IMR-90 (cell line): ENCODE measurements around the gene CDC42BPG. TPM values are rescaled to one million over a fixed set of nuclear protein-coding genes. Genes with fewer than 3 reads are reported as not detected.
A peak's percentile ranks its signal among the peaks of the same experiment; 100 is the strongest.

Source experiments
- ATAC-seq: fragments of 200-7000 bp; cut with Tn5 transposase; 2 replicates; pipeline ENCODE4 v1.9.1; 2020; ENCODE audit warnings: low read depth, mild to moderate bottlenecking, moderate library complexity
- BruUV-seq: library from RNA; stranded (reverse); fragments of 400-500 nt; replicated peaks from 2 replicates; lab custom pipeline; 2021; lab: Mats Ljungman, UMichigan
- CTCF ChIA-PET: fragments of 300-600 bp; formaldehyde crosslinking; extraction: SDS; loops from one replicate; lab custom pipeline; 2021; ENCODE audit warnings: antibody characterized with exemption; lab: Yijun Ruan, JAX
- POLR2A ChIA-PET: fragments of 300-600 bp; sonication (Branson Sonifier 250); formaldehyde crosslinking; loops from one replicate; lab custom pipeline; 2022; ENCODE audit warnings: antibody characterized with exemption; ENCODE audit not compliant: unreplicated experiment; lab: Charles Lee
- DNase-seq: peaks from one replicate; pipeline ENCODE4 v3.0.0; 2013
- H2AFZ ChIP-seq: replicated peaks from 2 replicates; pipeline ENCODE3; 2013; ENCODE audit warnings: low read length, mild to moderate bottlenecking; ENCODE audit not compliant: poor library complexity
- H2AK5ac ChIP-seq: 2 replicates; pipeline ENCODE4 v1.6.1; 2013; ENCODE audit warnings: low read depth, low read length, inconsistent platforms
- H2AK9ac ChIP-seq: replicated peaks from 2 replicates; pipeline ENCODE3; 2013; ENCODE audit warnings: mild to moderate bottlenecking, low read depth, low read length, moderate library complexity; ENCODE audit not compliant: poor library complexity
- H2BK120ac ChIP-seq: 2 replicates; pipeline ENCODE4 v1.6.1; 2013; ENCODE audit warnings: low read depth, low read length, inconsistent platforms
- H2BK15ac ChIP-seq: 3 replicates; pipeline ENCODE4 v1.6.1; 2013; ENCODE audit warnings: low read depth, low read length, inconsistent platforms
- H2BK20ac ChIP-seq: 2 replicates; pipeline ENCODE4 v1.6.1; 2013; ENCODE audit warnings: low read depth, mild to moderate bottlenecking, inconsistent platforms, low read length, moderate library complexity
- H2BK5ac ChIP-seq: 2 replicates; pipeline ENCODE4 v1.6.1; 2013; ENCODE audit warnings: mild to moderate bottlenecking, low read depth, low read length, inconsistent platforms; ENCODE audit not compliant: poor library complexity, severe bottlenecking
- H3K14ac ChIP-seq: replicated peaks from 2 replicates; pipeline ENCODE4 v1.6.1; 2013; ENCODE audit warnings: low read depth, low read length, inconsistent platforms
- H3K18ac ChIP-seq: 2 replicates; pipeline ENCODE4 v1.6.1; 2013; ENCODE audit warnings: low read depth, low read length, control low read depth
- H3K23ac ChIP-seq: 2 replicates; pipeline ENCODE4 v1.6.1; 2013; ENCODE audit warnings: low read depth, low read length, inconsistent platforms
- H3K27ac ChIP-seq: 2 replicates; pipeline ENCODE4 v1.5.1; 2013; ENCODE audit warnings: mild to moderate bottlenecking, control low read depth, low read length; ENCODE audit not compliant: insufficient read depth
- H3K27me3 ChIP-seq: 2 replicates; pipeline ENCODE4 v1.6.1; 2013; ENCODE audit warnings: low read length; ENCODE audit not compliant: control insufficient read depth, insufficient read depth
- H3K36me3 ChIP-seq: 2 replicates; pipeline ENCODE4 v1.6.1; 2013; ENCODE audit warnings: low read length, mixed read lengths; ENCODE audit not compliant: control insufficient read depth, insufficient read depth
- H3K4ac ChIP-seq: 2 replicates; pipeline ENCODE4 v1.6.1; 2013; ENCODE audit warnings: low read depth, low read length, inconsistent platforms
- H3K4me1 ChIP-seq: 2 replicates; pipeline ENCODE4 v1.6.1; 2013; ENCODE audit warnings: low read length, mixed read lengths; ENCODE audit not compliant: control insufficient read depth, insufficient read depth
- H3K4me2 ChIP-seq: 2 replicates; pipeline ENCODE4 v1.6.1; 2013; ENCODE audit warnings: low read depth, mild to moderate bottlenecking, control low read depth, low read length, moderate library complexity
- H3K4me3 ChIP-seq: 2 replicates; pipeline ENCODE4 v1.5.1; 2013; ENCODE audit warnings: low read depth, mild to moderate bottlenecking, control low read depth, low read length, moderate library complexity; ENCODE audit not compliant: insufficient read depth
- H3K56ac ChIP-seq: 2 replicates; pipeline ENCODE4 v1.6.1; 2013; ENCODE audit warnings: low read length, inconsistent platforms; ENCODE audit not compliant: insufficient read depth; ENCODE audit errors: extremely low read depth
- H3K79me1 ChIP-seq, 2 experiments: 2 replicates each; pipeline ENCODE4 v1.6.1; 2013; ENCODE audit warnings: low read length in 2 of 2, inconsistent platforms in 1 of 2, low read depth in 1 of 2
- H3K9ac ChIP-seq: 2 replicates; pipeline ENCODE4 v1.6.1; 2013; ENCODE audit warnings: low read depth, low read length, control low read depth
- H3K9me1 ChIP-seq: 2 replicates; pipeline ENCODE4 v1.6.1; 2013; ENCODE audit warnings: low read length, inconsistent platforms; ENCODE audit not compliant: insufficient read depth
- H3K9me3 ChIP-seq: 2 replicates; pipeline ENCODE4 v1.6.1; 2013; ENCODE audit warnings: low read length; ENCODE audit not compliant: control insufficient read depth, insufficient read depth
- H4K20me1 ChIP-seq: 2 replicates; pipeline ENCODE4 v1.6.1; 2013; ENCODE audit warnings: low read length, inconsistent platforms; ENCODE audit not compliant: insufficient read depth
- H4K5ac ChIP-seq: 2 replicates; pipeline ENCODE4 v1.6.1; 2013; ENCODE audit warnings: mild to moderate bottlenecking, low read depth, low read length, control low read depth
- H4K8ac ChIP-seq, 2 experiments: 2 replicates each; pipeline ENCODE4 v1.6.1; 2013; ENCODE audit warnings: low read depth in 2 of 2, low read length in 2 of 2, control low read depth in 1 of 2, inconsistent platforms in 1 of 2
- H4K91ac ChIP-seq: 2 replicates; pipeline ENCODE4 v1.6.1; 2013; ENCODE audit warnings: low read depth, low read length, inconsistent platforms; ENCODE audit not compliant: insufficient read depth
- RFX5 ChIP-seq: IDR thresholded peaks from 2 replicates; pipeline ENCODE4 v1.8.0; 2012; ENCODE audit warnings: low read depth, mild to moderate bottlenecking, low read length, moderate library complexity
- USF2 ChIP-seq: fragments of 150-350 bp; IDR thresholded peaks from 2 replicates; pipeline ENCODE4 v1.6.1; 2017; ENCODE audit warnings: mild to moderate bottlenecking, antibody characterized with exemption, low read length, low read depth
- WGBS, 2 experiments: methylation state at CpG; one replicate each; pipeline versions ENCODE4 v1.1.5 to v1.1.7; 2013; ENCODE audit warnings: missing lambda C conversion rate in 2 of 2; ENCODE audit not compliant: insufficient read length in 1 of 2; ENCODE audit errors: extremely low coverage in 2 of 2; 5-methylcytosine and 5-hydroxymethylcytosine counted together
- dilution Hi-C: fragments of 300-500 bp; cut with HindIII; formaldehyde crosslinking; loops from one replicate; pipeline ENCODE4 v1.14.3; 2018; ENCODE audit warnings: low sequenced_read_pairs; ENCODE audit not compliant: unreplicated experiment
- in situ Hi-C: fragments of 300-500 bp; cut with MboI; formaldehyde crosslinking; loops from 3 replicates; pipeline ENCODE4 v1.14.3; 2019; ENCODE audit warnings: low sequenced_read_pairs, inconsistent platforms, mixed read lengths
- intact Hi-C: fragments of 100-400 bp; cut with micrococcal nuclease; formaldehyde crosslinking; loops from 2 replicates; pipeline ENCODE4 v1.10.0; 2022
- polyA plus RNA-seq, 3 experiments: library from polyadenylated mRNA; depleted of rRNA; stranded (reverse); fragments of >200 nt; gene quantifications; 2 replicates each; pipeline ENCODE4 v1.2.3, GENCODE V29; 2012; ENCODE audit warnings: low replicate concordance in 1 of 3
- total RNA-seq: library from RNA; depleted of rRNA; stranded (reverse); fragments of >200 nt; gene quantifications from 2 replicates; pipeline ENCODE4 v1.2.3, GENCODE V29; 2012

Gene CDC42BPG
- total and polyA plus RNA-seq, 2 of the 4 experiments (the other 2 are of a cell fraction), result under 0.01 to 0.12 TPM

GRCh38 chr11:64891215-64891848 lies 46.9 kb upstream of the CDC42BPG start:
- no peak for ATAC-seq
- H3K27me3 ChIP-seq, result no peaks in the 10 kb centered on the region
- H3K79me1 ChIP-seq, result peaks cover 0 to 3% of the 10 kb centered on the region in 2 experiments; a peak in 1 of 4 replicates
- H4K91ac ChIP-seq, result no peak overlapping the region
- H2AK9ac ChIP-seq, result peak overlapping the region; percentile 40
- BruUV-seq, result no TSS peak
- intact Hi-C loops, result no loop called here
- H2BK20ac ChIP-seq, result no peak overlapping the region
- H3K9me3 ChIP-seq, result no peaks in the 10 kb centered on the region
- H4K8ac ChIP-seq, result no peak overlapping the region
- DNase-seq, result no peak
- no peak overlapping the region for H3K27ac ChIP-seq
- H4K20me1 ChIP-seq, result peaks cover 4% of the 10 kb centered on the region; the same call in 1 of the 2 replicates
- H3K18ac ChIP-seq, result no peak overlapping the region
- POLR2A ChIA-PET, result no interaction called here
- no peak overlapping the region for H3K4me3 ChIP-seq
- CTCF ChIA-PET, result interaction anchor here (0.6 to 1.4 kb wide), 2 partner anchors 36 to 43 kb away, joined by 3 to 5 read pairs; no protein-coding TSS in a partner anchor
- 0 out of 2 replicates have a peak, but pooled peaks cover 3% of the 10 kb centered on the region for H3K9me1 ChIP-seq
- in situ Hi-C loops, result loop anchor here (5.0 kb wide), 1 partner anchor 44 kb away; no protein-coding TSS in a partner anchor
- no peak overlapping the region for H3K4me2 ChIP-seq
- H4K5ac ChIP-seq, result no peak overlapping the region
- no peak overlapping the region for H2AFZ ChIP-seq
- no peak overlapping the region for H3K23ac ChIP-seq
- no peak overlapping the region for H3K9ac ChIP-seq
- TF ChIP-seq RFX5 (no peak), USF2 (no peak)
- no peak overlapping the region for H2BK5ac ChIP-seq
- H2AK5ac ChIP-seq, result 0 out of 2 replicates have a peak overlapping the region, but pooled peaks have one; percentile 10
- no peak overlapping the region for H3K56ac ChIP-seq
- H3K14ac ChIP-seq, result no peak overlapping the region
- no peak overlapping the region for H3K4ac ChIP-seq
- H3K36me3 ChIP-seq, result peaks cover 6% of the 10 kb centered on the region; the same call in 1 of the 2 replicates
- dilution Hi-C loops, result no loop called here
- 90% methylated on average over 20 of the region's 25 CpGs; no CpG with 5 or more reads in 1 of the 2 experiments for WGBS, 2 experiments
- H3K4me1 ChIP-seq, result peaks cover 5% of the 10 kb centered on the region; the same call in 1 of the 2 replicates
- H2BK120ac ChIP-seq, result no peak overlapping the region
- no peak overlapping the region for H2BK15ac ChIP-seq
